Body of pancreas (tissue), 4 donors: ENCODE data around the gene RBFOX2. TPM values are rescaled to one million over a fixed set of nuclear protein-coding genes. Genes with fewer than 3 reads are reported as not detected.
"Not testable (repeated sequence)": the region's sequence is repeated elsewhere in the genome, so short reads cannot be mapped to it uniquely, and the experiment has no call there.

Experiments
- ATAC-seq: fragments of 150-250 bp; one replicate; pipeline ENCODE4 v1.9.1; 2016
- DNase-seq, 4 donors: peaks; one replicate each; pipeline ENCODE4 v3.0.0-alpha.2; 2019
- H3K27ac ChIP-seq, 4 donors: fragments of 200-600 bp; sonication (generic); 1 replicate in 3 of 4; 2 replicates in 1 of 4; pipeline versions ENCODE4 v1.5.1 to v1.6.1; 2016 to 2019; ENCODE audit warnings: mild to moderate bottlenecking in 1 of 4, mixed read lengths in 1 of 4, moderate library complexity in 1 of 4
- H3K27me3 ChIP-seq, 2 donors: fragments of 200-600 bp; sonication (generic); one replicate each; pipeline ENCODE4 v1.6.0; 2016; ENCODE audit warnings: mild to moderate bottlenecking in 1 of 2
- H3K36me3 ChIP-seq, 2 donors: fragments of 200-600 bp; sonication (generic); replicated peaks in 1 of 2; 2 replicates each; pipeline ENCODE4 v1.5.1; 2016; ENCODE audit warnings: low read depth in 2 of 2; ENCODE audit not compliant: insufficient read depth in 1 of 2
- H3K4me1 ChIP-seq: fragments of 200-600 bp; sonication (generic); one replicate; pipeline ENCODE4 v1.6.0; 2016
- H3K4me3 ChIP-seq, 2 donors: fragments of 200-600 bp; sonication (generic); 1 replicate in 1 of 2; 2 replicates in 1 of 2; pipeline ENCODE4 v1.5.1; 2016 to 2019
- H3K9me3 ChIP-seq, 3 donors: fragments of 200-600 bp; sonication (generic); 1 replicate in 2 of 3; 2 replicates in 1 of 3; pipeline ENCODE4 v1.5.1; 2016
- POLR2A ChIP-seq, 3 donors: fragments of 450-650 bp; IDR thresholded peaks; one replicate each; pipeline ENCODE4 v1.6.1; 2016; ENCODE audit warnings: antibody characterized with exemption in 3 of 3, mild to moderate bottlenecking in 2 of 3
- WGBS, 2 donors: methylation state at CpG; one replicate each; pipeline ENCODE4 v1.1.5; 2017; 5-methylcytosine and 5-hydroxymethylcytosine counted together
- intact Hi-C: fragments of 100-400 bp; cut with DNase I; formaldehyde crosslinking; loops from one replicate; pipeline ENCODE4 v1.15.1; 2023
- total RNA-seq, 2 donors: library from RNA; depleted of rRNA; stranded (reverse); fragments of >200 nt; gene quantifications; one replicate each; pipeline ENCODE4 v1.1.0, GENCODE V29; 2016
- TF ChIP-seq, protein P1 (sequence below), 7 experiments: fragments of 450-650 bp in 4 of 7; fragments of 200-600 bp in 3 of 7; sonication (generic) in 3 of 7; IDR thresholded peaks; one replicate each; pipeline ENCODE4 v1.5.1; 2016 to 2019; ENCODE audit warnings: antibody characterized with exemption in 7 of 7

The RBFOX2 gene
- total RNA-seq, 2 donors from 2014 or later = 28.7 to 31.1 TPM

DNA sequence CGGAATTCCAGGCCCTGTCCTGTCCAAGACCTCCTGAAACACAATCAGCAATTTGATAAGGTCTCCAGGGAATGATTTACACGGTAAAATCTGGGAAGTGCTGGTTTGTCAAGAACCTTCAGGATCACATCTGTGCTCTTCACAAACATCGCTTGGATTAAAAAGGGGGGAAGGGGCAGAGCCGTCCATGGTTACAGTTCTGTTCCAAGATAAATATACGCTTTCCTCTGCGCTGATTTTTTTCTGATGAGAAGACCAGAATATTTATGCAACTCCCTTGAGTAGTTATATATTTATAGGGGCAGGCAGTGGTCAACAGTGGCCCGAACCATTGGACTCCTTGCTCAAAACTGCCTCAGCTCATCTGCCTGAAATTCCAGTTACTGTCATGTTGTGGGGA, 320.2 kb downstream of the RBFOX2 start:
- H3K4me3 ChIP-seq = no peak overlapping the region
- H3K27me3 ChIP-seq = no peaks in the 10 kb centered on the region
- intact Hi-C loops = no loop called here
- no peak for TF ChIP-seq POLR2A (IDR thresholded peaks at IDR 0.05)
- ATAC-seq = no peak
- 38 to 62% methylated on average over 7 of the region's 7 CpGs for WGBS, 2 donors
- no peak overlapping the region for H3K27ac ChIP-seq
- H3K9me3 ChIP-seq = peaks cover 0 to 5% (median 0%) of the 10 kb centered on the region in 3 donors
- H3K36me3 ChIP-seq = no peaks in the 10 kb centered on the region
- H3K4me1 ChIP-seq = no peaks in the 10 kb centered on the region
- DNase-seq = no peak

DNA sequence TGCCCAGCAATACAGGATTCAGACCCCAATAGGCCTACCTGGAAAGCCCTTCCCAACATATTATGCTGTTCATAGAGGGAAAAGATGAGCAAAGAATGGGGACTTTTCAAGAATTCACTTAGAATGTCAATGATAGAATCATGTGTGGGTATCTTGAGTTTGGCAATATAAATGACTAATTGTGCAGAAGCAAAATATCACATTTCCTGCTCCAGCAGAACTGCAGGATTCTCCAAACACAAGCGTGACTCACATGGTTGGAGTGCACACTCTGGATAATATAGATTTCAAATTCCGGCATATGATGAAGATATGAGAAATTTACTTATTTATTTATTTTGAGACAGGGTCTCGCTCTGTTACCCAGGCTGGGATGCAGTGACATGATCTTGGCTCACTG, 323.5 kb downstream of the RBFOX2 start:
- Histone ChIP-seq H3K4me1 (no peaks in the 10 kb centered on the region), H3K36me3 (no peaks in the 10 kb centered on the region), H3K9me3 (no peaks in the 10 kb centered on the region), H3K4me3 (no peak overlapping the region), H3K27me3 (no peaks in the 10 kb centered on the region), H3K27ac (no peak overlapping the region)
- WGBS, 2 donors = 88 to 93% methylated on average over 3 of the region's 3 CpGs
- ATAC-seq = no peak
- intact Hi-C loops = no loop called here
- DNase-seq = no peak
- TF ChIP-seq POLR2A (IDR thresholded peaks at IDR 0.05) = no peak
- TF ChIP-seq, protein P1, sequence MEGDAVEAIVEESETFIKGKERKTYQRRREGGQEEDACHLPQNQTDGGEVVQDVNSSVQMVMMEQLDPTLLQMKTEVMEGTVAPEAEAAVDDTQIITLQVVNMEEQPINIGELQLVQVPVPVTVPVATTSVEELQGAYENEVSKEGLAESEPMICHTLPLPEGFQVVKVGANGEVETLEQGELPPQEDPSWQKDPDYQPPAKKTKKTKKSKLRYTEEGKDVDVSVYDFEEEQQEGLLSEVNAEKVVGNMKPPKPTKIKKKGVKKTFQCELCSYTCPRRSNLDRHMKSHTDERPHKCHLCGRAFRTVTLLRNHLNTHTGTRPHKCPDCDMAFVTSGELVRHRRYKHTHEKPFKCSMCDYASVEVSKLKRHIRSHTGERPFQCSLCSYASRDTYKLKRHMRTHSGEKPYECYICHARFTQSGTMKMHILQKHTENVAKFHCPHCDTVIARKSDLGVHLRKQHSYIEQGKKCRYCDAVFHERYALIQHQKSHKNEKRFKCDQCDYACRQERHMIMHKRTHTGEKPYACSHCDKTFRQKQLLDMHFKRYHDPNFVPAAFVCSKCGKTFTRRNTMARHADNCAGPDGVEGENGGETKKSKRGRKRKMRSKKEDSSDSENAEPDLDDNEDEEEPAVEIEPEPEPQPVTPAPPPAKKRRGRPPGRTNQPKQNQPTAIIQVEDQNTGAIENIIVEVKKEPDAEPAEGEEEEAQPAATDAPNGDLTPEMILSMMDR (IDR thresholded peaks at IDR 0.05) = no peak

DNA sequence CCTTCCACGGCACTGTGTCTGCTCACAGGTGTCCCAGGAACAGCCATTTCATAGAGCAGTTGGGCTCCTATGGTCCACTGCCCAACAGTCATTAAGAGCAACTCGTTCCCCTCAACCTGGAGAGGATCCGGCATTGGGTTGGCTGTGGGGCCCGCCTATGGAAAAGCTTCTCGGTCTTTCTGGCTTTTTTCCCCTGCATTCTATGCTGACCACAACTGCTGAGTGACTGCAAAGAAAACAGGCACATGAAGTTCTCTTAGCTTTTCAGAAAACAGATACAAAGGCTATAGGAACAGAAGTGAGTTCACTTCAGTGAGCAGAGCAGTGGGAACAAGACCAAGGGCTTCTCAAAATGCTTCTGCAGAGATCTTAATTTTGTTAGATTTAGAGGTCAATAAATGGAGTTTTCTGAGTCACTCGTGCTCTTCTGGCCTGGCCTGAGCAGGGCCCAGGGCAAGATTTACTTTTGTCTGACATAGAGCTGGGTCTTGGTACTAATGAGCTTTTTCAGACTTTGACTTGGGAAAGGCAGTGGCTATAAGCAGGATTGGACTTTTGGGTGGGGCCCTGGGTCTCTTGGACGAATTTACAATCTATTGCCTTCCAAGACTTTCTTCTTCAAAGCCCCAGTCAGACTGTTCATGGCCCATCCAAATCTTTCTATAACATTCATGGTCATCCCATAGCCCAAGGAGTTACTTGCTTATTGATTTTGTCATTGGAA, 324.6 kb downstream of the RBFOX2 start:
- no peak overlapping the region for H3K4me3 ChIP-seq
- intact Hi-C loops = no loop called here
- H3K36me3 ChIP-seq = no peaks in the 10 kb centered on the region
- no peak overlapping the region for H3K27ac ChIP-seq
- TF ChIP-seq, protein P1 (IDR thresholded peaks at IDR 0.05) = no peak
- no peak for TF ChIP-seq POLR2A (IDR thresholded peaks at IDR 0.05)
- no peaks in the 10 kb centered on the region for H3K4me1 ChIP-seq
- H3K9me3 ChIP-seq = no peaks in the 10 kb centered on the region
- ATAC-seq (no peak), DNase-seq (no peak)
- H3K27me3 ChIP-seq = no peaks in the 10 kb centered on the region
- 81 to 83% methylated on average over 7 of the region's 7 CpGs for WGBS, 2 donors

DNA sequence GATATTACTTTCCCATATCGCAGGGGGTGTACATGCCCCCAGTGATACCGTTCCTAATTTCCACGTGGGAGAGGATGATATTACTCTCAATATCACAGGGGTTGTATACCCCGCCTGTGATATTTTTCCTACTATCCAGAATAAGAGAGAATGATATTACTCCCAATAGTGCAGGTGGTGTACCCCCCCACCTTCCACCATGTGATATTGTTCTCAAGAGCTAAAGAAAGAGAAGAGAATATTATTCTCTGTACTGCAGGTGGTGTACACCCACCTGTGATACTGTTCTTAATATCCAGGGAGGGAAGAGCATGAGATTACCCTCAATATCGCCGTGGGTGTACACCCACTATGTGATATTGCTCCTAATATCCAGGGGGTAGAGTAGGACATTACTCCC, 328.8 kb downstream of the RBFOX2 start:
- DNase-seq, H3K4me3 ChIP-seq, H3K27me3 ChIP-seq, H3K4me1 ChIP-seq, H3K9me3 ChIP-seq, intact Hi-C loops, H3K36me3 ChIP-seq, ATAC-seq, H3K27ac ChIP-seq: not testable (repeated sequence)
- 68 to 77% methylated on average over 3 to 5 of the region's 6 CpGs for WGBS, 2 donors

DNA sequence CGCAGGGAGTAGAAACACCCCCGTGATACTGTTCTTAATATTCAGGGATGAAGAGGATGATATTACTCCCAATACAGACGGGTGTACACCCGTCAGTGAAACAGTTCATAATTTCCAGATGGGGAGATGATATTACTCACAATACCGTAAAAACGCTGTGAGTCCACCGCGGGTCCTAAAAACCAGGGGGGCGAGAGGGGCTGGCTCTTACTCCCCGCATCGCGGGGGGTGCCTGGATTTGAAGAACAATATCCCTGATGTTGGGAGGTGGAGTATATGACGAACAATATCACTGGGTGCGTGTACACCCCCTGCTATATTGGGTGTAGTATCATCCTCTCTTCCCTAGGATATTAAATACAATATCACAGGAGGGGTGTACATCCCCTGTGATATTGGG, 331.5 kb downstream of the RBFOX2 start:
- WGBS, 2 donors = 67 to 80% methylated on average over 12 to 14 of the region's 14 CpGs
- intact Hi-C loops = no loop called here

More for the DNA sequence above, 331.5 kb downstream of the RBFOX2 start:
- H3K27ac ChIP-seq = no peak overlapping the region
- H3K27me3 ChIP-seq = no peaks in the 10 kb centered on the region
- TF ChIP-seq POLR2A (IDR thresholded peaks at IDR 0.05) = no peak
- TF ChIP-seq, protein P1 (IDR thresholded peaks at IDR 0.05) = no peak
- H3K9me3 ChIP-seq = no peaks in the 10 kb centered on the region
- ATAC-seq = no peak
- H3K4me1 ChIP-seq = no peaks in the 10 kb centered on the region
- no peak overlapping the region for H3K4me3 ChIP-seq
- no peak for DNase-seq
- H3K36me3 ChIP-seq = no peaks in the 10 kb centered on the region
